GM19035 (cell line): ENCODE measurements around the gene ATP2B3.

Source experiments
- ATAC-seq: cut with Tn5 transposase; IDR thresholded peaks from one replicate; pipeline ENCODE4 v1.9.1; 2021; ENCODE audit not compliant: unreplicated experiment

Gene ATP2B3

GRCh38 chrX:153609917-153610835, 92.7 kb downstream of the ATP2B3 start:
- ATAC-seq: no peak

GRCh38 chrX:153610836-153611213, 93.4 kb downstream of the ATP2B3 start:
- ATAC-seq: no peak

- no peak for ATAC-seq
These were observed 94.1 kb downstream of the ATP2B3 start for GRCh38 chrX:153611298-153612095.

DNA sequence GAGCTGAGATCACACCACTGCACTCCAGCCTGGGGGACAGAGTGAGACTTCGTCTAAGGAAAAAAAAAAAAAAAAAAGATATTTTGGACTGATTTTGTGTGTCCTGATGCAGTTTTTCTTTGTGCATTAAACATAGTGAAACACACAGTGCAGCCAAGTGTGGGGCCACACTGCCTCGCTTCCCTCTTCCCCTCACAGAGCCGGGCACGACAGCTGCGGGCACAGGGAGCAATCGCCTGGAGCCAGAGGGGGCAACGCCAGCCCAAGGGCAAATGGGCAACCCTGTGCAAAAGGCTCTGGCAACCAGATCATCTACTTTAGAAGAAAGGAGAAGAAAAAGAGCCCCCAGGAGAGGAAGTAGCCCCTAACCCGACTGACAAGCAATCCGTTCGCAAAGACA, 95.0 kb downstream of the ATP2B3 start:
- no peak for ATAC-seq

DNA sequence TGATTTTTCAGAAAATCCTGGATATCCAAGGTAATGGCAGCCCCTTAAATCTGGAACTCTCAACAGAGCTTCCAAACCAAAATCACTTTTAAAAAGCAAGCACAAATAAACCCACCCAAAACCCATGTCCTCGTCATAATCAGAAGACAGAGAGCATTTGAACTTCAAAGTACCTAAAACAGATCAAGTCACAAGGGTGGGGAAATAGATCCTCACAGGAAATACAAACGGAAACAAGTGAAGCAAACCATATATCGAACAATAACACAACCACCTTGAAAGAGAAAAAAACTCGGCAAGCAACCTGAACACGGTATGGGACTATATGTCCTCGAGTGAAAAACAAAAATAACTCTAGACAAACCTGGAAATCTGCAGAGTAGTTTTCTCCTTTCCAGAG, 97.4 kb downstream of the ATP2B3 start:
- ATAC-seq: no peak

DNA sequence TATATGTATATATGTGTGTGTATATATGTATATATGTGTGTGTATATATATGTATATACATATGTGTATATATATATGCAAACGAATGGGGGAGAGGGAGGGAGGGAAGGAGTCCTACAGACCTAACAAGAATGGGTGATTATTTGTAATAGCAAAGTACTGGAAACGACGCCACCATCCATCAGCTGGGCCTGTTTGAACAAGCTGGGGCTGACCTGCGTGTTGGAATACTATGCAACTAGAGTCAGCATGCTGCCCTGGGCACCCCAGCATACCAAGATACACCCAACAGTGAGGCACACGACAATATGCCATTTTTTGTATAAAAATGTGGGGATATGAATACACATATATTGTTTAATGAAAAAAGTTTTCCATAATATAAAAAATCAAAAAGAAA, 103.1 kb downstream of the ATP2B3 start:
- no peak for ATAC-seq

GRCh38 chrX:153621949-153622598, 104.6 kb downstream of the ATP2B3 start:
- ATAC-seq: no peak

DNA sequence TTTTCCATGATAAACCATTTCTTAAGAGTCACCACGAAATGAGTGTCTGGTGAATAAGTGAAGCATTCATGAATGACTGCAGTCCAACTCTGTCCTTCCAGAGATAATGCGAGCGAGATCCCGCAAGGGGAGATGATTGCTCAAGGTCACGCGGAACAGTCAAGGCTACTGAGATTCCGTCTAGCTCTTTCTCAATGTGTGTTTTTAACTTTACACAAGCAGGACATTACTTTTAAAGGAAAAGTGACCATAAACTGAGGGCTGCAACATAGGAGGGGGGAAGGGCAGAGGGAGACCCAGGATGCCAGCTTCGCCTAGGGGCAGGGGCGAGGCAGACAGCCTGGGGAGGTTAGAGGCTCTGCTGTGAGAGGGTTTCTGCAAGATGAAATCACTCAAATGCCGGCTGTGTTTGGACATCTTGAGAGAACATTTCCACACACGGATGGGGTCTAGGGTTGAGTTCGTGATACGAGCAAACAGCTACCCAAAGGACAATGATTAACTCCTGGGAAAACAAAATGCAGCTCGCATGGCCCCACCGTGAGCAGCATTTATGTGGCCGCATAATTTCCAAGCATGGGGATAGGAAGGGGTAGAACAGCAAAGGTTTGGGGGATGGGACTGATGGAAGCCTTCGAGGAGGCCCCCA, 105.3 kb downstream of the ATP2B3 start:
- ATAC-seq: no peak

GRCh38 chrX:153623310-153624029, 106.0 kb downstream of the ATP2B3 start:
- ATAC-seq: no peak

- ATAC-seq: no peak
These were observed 107.0 kb downstream of the ATP2B3 start for GRCh38 chrX:153624196-153625091.

GRCh38 chrX:153625271-153626024, 108.0 kb downstream of the ATP2B3 start:
- ATAC-seq: no peak

GRCh38 chrX:153626025-153626633, 108.7 kb downstream of the ATP2B3 start:
- ATAC-seq: no peak

GRCh38 chrX:153626863-153627674, 109.6 kb downstream of the ATP2B3 start:
- ATAC-seq: no peak

DNA sequence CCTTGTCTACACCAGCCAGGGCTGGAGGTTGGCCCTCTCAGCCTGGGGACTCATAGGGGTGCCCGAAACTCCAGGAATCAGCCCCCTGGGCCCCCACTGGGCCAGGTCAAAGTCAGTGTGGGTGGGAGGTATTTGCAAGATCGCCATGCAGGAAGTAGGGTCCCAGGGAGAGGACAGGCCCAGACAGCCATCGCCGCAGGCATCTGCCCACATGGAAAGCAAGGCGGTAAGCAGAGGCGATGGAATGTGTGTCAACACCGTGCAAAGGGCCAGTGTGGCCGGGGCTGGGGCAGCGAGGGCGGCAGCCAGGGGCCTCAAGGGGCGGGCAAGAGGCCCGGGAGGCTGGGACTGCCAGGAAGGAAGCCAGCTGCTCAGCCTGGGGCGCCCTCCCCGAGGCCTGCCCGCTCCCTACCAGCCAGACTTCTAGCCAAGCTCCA, 110.3 kb downstream of the ATP2B3 start:
- ATAC-seq: no peak

GRCh38 chrX:153628129-153628528, 110.7 kb downstream of the ATP2B3 start:
- ATAC-seq: no peak

DNA sequence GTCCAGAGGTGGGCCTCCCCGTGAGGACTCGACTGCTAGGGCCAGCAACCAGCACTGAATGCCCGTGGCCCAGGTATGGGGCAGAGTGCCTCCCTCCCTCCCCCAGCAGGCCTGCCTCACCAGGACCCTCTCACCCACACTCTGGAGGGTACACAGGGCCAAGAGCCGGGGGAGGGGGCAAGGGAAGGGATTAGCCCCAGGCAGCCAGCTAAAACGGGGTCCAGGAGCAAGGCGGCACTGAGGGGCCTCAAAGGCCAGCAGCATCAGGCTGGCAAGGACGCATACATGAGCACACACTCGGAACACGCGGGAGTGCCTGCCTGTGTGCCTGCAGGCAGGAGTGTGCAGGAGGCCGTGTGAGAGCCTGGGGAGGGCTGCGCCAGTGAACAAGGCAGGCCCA, 111.2 kb downstream of the ATP2B3 start:
- no peak for ATAC-seq

- no peak for ATAC-seq
These were observed 113.9 kb downstream of the ATP2B3 start for GRCh38 chrX:153631346-153631745.
